Activated CD4-positive, alpha-beta T cell treated with anti-CD3 and anti-CD28 coated beads, Interleukin-2, amount 50 U/mL, for 4 hours (primary cell): ENCODE results near the gene CARD10.

Source experiments
- DNase-seq, 2 experiments: peaks; one replicate each; pipeline ENCODE4 v3.0.0-alpha.2; 2020

Gene CARD10

GRCh38 chr22:37526376-37526775 is 7.2 kb upstream of the CARD10 start:
- DNase-seq: no peak

GRCh38 chr22:37525746-37526350 is 6.6 kb upstream of the CARD10 start:
- no peak for DNase-seq

DNA sequence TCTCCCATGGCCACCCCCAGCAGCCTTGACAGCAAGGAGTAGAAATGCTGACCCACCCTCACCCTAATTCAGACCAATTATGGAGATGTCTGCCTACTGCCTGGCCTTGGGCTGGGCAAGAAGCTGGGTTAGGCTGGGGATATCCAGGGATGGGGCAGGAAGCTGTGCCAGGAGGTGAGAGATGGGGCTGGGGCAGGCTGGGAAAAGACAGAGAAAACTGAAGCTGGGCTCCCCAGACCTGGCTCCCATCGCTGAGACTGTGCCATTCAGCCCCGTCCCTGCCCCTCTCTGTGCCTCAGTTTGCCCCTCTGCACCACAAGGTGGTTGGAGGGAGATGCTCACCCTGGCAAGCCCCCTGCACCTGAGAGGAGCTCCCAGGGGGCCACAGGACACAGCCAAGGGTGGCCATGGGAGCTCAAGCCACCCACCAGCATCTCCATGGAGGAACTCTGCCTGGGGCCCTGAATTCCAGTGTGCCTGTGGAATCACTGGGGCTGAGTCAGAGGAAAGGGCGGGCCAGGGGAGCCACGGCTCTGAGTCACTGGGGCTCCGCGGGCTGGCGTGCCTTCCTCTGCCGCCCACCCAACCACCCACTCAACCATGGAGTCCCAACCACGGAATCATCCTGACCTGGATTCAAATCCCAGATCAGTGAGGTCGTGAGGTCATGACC is 6.0 kb upstream of the CARD10 start:
- peak; percentile 30 to 40 for DNase-seq

- DNase-seq: no peak
Measured at GRCh38 chr22:37522482-37522881, 3.3 kb upstream of the CARD10 start.

GRCh38 chr22:37521236-37521739 is 2.1 kb upstream of the CARD10 start:
- no peak for DNase-seq

GRCh38 chr22:37520776-37521191 is 1.6 kb upstream of the CARD10 start:
- no peak for DNase-seq

DNA sequence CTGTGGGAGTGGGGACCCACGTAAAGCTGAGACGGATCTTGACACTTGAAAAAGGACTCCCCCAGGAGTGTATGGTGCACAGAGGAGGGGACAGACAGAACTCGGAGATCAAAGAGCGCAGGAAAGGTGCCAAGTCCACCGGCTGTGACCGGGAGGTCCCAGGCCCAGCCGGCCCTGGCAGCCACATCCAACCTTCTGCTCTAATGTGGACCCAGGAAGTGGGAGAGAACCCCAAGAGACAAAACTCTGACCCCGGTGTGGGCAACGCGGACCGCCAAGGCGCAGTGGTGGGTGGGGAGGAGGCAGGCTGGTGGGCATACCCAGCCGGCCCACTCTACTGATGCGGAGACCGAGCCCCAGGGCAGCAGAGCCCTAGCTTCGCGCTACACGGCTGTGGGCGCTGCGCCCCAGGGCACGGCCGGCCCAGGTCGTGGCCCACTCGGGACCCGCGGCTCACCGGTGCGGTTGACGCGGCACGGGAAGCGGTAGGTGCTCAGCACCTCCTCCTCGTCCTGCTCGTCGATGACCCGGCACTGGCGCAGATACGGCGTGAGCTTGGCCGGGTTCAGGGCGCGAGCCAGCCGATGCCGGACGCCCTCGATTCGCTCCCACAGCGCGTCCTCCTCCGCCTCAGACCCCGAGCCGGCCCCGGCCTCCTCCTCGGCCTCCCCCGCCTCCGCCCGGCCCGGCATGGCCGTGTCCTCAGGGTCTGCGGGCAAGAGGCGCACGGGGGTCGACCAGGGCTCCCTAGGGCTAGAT is 527 bp downstream of the CARD10 start:
- no peak for DNase-seq

- no peak for DNase-seq
Measured at GRCh38 chr22:37517826-37518450, 1.3 kb downstream of the CARD10 start.

DNA sequence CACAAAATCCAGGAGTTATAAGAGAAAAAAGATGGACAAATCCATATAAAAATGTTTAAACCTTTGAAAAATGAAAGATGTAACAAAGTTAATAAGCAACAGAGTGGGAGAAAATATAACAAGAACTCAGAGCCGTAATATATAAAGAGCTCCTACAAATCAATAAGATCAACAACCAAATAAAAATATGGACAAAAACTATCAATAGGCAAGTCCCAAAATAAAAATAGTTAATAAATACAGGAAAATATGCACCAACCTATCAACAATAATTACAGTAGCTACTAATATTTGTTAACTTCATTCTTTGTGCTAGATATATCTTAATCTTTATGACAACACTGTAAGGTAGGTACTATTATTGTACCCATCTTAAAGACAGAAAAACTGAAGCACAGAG is 2.8 kb downstream of the CARD10 start:
- DNase-seq: no peak

DNA sequence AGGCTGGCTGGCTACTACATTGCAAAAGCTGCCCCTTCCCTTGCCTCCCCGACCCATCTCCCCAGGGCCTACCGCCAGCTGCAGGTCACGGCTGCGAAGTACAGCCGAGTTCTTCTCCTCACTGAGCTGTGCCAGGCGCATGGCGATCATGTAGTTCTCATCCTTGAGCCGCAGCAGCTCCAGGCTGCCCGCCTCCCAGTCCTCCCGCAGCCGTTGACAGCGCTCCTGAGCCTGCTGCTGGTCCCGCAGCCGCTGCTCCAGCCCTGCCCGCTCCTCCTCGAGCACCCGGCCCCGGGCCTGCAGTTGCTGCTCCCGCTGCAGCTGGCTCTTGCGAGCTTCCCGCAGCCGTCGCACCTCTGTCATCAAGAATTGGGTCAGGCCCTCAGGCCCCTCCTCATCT is 3.3 kb downstream of the CARD10 start:
- DNase-seq: no peak

- no peak for DNase-seq
Measured at GRCh38 chr22:37514526-37515051, 4.6 kb downstream of the CARD10 start.

GRCh38 chr22:37511395-37512104 is 7.7 kb downstream of the CARD10 start:
- no peak for DNase-seq

- no peak for DNase-seq
Measured at GRCh38 chr22:37510091-37510490, 9.1 kb downstream of the CARD10 start.

GRCh38 chr22:37509059-37509860 is 10.0 kb downstream of the CARD10 start:
- DNase-seq: no peak

GRCh38 chr22:37508431-37508992 is 10.7 kb downstream of the CARD10 start:
- no peak for DNase-seq

DNA sequence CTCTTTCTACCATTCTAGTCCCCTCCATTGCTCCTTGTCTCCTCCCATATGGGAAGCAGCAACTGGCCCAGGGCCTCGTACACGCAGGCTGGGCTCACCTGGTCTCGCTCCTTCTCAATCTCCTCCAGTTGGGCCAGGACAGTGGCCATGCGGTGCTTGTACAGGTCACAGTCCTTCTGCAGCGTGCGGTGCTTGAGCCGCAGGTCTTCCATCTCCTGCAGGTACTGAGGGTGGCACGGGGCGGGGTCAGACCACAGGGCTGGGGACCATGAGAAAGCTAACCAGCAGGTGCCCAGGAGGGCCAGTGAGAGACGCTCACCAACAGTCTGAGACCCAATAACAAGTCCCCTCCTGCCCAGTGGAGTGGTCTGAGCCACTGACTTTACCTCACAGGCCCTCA is 11.5 kb downstream of the CARD10 start:
- no peak for DNase-seq

GRCh38 chr22:37505989-37506388 is 13.2 kb downstream of the CARD10 start:
- DNase-seq: no peak

GRCh38 chr22:37505565-37505964 is 13.7 kb downstream of the CARD10 start:
- DNase-seq: no peak

GRCh38 chr22:37504964-37505363 is 14.3 kb downstream of the CARD10 start:
- DNase-seq: no peak

DNA sequence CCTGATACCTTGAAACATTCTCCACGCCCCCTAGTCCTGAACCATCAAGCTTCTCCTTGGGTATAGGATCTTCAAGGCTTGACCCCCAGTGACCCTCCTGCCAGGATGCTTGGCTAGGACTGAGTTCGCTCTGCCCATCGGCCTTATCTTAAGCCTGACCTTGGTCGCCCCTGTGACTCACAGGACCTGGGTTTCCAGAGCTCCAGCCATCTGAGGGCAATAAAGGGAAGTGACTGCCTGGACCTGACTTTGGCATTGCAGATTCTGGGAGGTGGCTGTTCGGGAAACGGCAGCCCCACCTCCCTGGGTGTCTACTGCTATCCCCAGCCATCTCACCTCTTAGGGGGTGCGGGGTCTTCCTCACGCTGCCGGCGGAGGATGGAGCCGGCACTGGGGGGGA is 15.4 kb downstream of the CARD10 start:
- no peak for DNase-seq

DNA sequence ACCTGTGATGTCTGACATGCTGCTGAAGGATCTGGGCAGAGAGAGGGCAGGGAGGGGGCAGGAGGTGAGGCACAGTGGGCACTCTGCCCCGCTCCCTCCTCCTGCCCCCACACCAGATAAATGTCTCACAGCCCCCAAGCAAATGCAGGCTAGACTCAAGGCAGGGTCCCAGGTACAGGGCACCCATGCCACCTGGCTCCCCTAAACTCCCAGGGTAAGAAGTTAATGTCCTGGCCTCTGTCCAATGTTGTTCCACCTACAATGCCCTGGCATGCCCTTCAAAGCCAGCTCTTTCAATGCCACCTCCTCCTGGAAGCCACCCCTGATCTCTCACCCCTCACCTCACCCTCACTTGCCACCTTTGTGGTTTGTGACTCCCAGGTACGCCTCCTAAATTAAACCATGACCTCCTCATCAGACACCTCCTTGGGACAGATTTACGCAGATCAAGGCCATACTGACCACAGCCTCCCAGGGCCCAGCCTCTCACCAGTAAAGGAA is 16.0 kb downstream of the CARD10 start:
- DNase-seq: no peak
